GM03348 (cell line): ENCODE data around the gene PCSK6.

ENCODE experiments used
- DNase-seq: peaks from one replicate; pipeline ENCODE4 v3.0.0; 2012; ENCODE audit warnings: low spot score

PCSK6 gene

DNA sequence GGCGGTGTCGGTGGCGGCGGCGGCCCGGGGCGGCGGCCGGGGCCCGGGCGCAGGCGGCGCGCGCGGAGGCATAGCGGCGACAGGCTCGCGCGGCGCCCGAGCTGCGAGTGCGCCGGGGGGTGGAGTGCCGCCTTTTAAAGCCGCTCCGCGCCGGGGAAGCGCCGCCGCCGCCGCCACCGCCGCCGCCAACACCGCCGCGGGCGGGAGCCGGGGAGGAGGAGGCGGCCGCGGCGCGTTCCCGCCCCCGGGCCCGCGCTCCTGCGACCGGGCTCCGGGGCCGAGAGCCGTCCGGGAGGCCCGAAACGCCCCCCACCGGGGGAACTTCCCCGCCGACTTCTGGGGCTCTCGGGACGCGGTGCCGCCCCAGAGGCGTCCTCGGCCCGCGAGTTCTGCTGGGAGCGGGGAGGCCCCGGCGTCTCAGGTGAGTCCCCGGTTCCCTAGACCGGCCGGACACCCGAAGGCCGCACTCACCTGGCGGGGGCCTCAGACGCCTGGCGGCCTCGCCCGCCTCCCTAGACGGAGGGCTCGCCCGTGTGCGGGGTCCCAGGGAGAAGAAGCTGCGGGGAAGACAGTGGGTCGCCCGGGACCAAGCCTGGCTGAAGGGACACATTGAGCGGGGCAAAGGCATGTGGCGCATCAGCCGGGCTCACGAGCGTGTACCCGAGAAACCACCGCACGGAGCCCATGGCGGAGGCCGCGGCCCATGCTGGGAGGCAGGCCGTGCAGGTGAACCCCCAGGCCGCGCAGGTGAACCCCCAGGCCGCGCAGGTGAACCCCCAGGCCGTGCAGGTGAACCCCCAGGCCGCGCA is at the start of gene PCSK6:
TSS of gene PCSK6 (minus strand) at position 109 of the 809 bp plus-strand sequence. CDS start at position 72, 37 bp downstream.
- DNase-seq: peak; percentile 70

DNA sequence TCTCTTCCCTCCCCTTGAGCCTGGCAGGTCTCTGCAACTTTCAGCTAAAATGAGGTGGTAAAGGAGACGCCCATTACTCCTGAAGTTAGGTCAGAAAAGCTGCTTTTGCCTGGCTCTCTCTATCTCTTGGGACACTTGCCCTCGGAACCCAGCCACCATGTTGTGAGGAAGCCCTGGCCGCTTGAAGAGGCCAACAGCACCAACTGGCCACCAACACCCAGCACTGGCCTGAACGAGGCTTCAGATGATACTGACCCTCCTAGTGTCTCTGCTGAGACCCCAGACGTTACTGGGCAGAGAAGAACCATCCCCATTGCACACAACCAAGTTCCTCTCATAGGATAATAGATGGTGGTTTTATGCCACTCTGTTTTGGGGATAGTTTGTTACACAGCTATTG is 49.5 kb upstream of the PCSK6 start:
- DNase-seq: no peak

GRCh38 chr15:101538177-101538576 is 48.7 kb upstream of the PCSK6 start:
- DNase-seq: no peak

DNA sequence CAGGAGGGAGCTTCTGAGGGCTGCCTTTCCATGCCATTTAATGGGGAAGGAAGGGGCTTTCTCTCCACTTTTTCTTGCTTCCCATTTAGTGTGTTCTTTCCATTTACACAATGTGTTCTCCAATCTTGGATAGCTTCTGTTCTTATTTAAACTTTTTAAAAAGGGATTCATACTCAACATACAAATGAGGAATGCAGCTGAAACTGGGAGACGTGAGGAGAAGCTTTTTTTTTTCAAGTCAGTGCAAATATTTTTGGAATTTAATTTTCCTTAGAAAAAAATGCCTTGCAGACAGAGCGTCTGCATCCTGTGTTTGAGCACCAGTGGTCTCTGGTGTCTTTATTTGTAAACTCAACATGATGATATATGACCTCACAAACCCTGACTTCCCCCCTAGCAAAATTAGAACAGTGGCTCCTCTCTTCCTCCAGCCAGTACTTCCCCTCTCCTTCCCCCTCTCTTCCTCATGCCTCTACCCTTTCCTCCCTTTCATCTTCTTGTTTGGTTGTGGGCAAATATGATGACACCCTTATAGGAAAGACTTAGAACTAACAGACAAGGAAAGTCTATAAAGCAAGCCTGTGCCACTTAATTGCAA is 48.1 kb upstream of the PCSK6 start:
- no peak for DNase-seq

- no peak for DNase-seq
These were observed 47.4 kb upstream of the PCSK6 start for GRCh38 chr15:101536875-101537405.

GRCh38 chr15:101536166-101536874 is 46.8 kb upstream of the PCSK6 start:
- no peak for DNase-seq

DNA sequence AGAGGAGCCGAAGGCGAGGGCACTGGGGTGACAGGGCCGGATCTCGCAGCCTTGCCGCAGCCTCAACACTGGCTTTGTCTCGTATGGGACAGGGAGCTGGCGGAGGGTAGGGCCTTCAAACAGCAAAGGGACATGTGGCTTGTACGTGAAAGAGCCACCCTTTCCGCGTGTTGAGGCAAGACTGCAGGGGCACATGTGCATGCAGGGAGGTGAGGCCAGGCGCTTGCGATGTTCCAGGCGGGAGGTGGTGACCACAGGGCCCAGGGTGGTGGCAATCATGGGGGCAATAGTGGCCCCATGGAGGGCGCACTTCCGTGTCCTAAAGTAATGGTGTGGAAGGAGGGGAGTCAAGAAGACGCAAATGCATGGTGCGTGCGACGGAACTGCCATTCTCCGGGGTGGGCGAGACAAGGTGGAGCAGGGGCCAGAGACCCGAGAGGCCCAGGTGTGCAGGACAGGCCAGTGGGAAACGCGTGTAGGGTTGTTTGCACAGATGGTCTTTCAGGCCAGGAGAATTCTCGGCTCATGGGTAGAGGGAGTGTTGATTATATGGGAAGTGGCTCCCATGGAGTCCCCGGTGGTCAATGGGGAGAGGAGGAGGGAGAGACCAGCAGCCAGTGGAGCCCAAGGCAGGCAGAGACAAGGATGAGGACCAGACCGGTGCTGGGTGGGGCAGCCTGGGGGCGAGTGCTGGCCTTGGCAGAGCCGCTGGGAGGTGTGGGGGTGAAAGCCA is 45.8 kb upstream of the PCSK6 start:
- DNase-seq: no peak

DNA sequence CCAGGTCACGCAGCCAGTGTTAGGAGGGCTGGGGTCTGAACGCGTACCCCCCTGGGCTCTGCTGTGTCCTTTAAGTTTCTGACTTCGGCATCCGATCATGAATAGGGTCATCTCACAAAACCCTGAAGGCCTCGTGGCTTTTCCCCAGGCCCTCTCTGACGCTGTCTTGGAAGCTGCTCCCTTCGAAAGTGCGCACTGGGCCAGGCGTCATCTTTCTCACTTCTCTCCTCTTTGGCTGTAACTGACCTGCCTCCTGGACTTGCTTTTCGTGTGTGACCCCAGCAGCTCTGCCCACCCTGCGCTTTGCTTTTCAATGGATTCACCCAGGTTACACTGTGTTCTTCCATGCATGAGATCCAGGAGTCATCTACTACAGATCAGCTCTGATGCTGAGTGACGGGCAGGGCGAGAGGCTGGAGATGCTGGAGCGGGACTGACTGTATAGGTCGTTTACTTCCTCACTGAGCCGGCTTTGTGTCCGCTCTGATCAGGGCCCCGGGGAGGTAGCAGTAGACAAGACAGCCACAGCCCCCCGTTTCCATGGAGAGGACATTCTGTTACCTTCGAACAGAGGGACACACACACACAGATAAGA is 45.0 kb upstream of the PCSK6 start:
- no peak for DNase-seq

DNA sequence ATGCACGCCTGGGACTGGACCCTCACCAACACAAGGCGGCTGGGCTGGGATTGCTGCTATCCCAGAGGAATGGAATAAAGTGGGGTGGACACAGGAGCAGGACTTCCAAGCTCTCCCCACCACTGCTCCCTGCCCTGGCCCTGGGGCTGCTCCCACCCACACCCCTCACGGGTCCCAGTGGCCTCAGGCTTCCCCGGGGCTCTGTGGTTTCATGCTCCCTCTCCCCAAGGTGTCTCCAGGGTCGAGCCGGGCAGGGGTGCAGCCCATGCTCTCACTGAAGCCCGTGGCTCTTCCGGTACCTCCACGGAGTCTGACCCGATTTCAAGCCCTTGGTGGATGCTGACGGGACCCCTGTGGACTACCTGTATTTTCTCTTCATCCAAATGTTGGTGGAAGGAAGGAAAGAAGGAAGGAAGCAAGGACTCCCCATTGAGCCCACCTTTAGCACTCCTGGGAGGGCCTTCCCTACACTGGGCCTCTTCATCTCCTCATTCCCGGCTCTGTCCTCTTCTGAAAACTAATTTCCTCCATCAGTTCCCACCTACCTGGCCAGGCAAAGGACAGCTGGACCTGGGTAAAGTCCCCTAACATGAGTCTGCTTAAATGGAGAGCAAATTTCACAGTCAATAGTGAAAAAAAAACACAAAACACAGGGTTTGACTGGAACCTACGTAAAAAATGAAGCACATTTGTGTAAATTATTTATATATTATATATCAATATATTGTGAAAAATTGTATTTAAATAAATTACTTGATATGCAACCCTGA is 44.0 kb upstream of the PCSK6 start:
- DNase-seq: no peak

GRCh38 chr15:101532865-101533264 is 43.4 kb upstream of the PCSK6 start:
- no peak for DNase-seq

GRCh38 chr15:101531170-101531569 is 41.7 kb upstream of the PCSK6 start:
- DNase-seq: no peak

GRCh38 chr15:101530224-101530958 is 40.9 kb upstream of the PCSK6 start:
- no peak for DNase-seq

- no peak for DNase-seq
These were observed 39.4 kb upstream of the PCSK6 start for GRCh38 chr15:101528917-101529299.

GRCh38 chr15:101528108-101528916 is 38.8 kb upstream of the PCSK6 start:
- DNase-seq: no peak

GRCh38 chr15:101526890-101527289 is 37.4 kb upstream of the PCSK6 start:
- no peak for DNase-seq

DNA sequence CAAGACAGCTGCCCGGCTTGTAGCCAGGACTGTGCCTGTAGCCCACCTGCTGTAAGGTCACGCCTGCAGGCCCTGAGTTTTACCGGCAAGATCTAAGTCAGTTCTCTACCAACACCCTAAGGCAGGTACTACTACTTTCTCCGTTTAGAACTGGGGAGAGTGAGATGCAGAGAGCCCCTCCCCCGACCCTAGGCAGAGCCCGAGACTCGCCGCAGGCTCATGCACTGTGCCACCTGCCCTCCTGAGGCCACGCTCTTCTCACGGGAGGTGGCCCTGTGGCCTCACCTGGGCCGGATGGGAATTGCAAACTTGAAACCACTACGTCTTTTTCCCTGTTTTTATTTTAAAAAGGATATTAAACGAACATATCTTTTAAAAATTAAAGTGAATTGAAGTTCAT is 36.9 kb upstream of the PCSK6 start:
- DNase-seq: no peak

DNA sequence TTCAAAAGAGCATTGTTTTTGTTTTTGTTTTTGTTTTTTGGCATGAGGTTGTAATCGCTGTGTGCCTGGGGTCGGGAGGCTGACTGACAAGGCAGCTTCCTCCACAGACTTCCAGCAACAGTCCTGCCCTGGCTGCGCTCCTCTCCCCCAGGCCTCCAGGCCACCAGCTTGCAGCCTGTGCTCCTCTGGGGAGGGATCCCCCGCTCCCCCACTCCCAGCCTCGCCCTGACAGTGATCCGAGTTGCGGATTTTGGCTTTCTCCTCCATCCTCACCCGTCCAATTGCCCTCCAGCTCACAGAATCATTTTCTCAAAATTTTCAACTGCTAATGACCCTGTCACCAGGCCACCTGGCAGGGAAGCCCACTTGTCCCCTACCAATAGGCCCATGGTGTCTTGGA is 36.5 kb upstream of the PCSK6 start:
- no peak for DNase-seq

DNA sequence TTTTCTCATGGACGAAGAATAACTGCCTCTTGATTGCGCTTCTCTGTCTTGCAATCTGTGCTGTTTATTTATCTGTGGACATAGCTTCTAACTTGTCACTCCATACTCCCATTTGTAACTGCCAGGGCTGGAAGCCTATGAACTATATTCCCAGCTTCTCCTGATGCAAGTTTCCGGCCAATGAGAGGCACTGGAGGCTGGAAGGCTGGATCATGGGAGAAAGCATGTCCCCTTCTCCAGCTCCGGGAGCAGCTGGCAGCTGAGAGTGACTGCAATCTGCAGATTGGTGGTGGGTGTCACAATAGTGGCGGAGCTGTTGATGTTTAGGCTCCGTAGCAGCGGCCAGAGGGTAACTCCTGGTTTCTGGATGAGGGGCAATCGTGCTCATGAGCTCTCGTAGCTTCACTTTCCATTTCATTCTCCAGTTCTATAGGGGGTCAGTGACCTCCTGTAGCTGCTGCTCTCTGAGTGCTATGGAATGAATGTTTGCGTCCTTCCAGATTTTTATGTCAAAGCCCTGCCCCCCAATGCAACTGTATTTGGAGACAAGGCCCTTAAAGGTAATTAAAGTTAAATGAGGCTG is 35.7 kb upstream of the PCSK6 start:
- no peak for DNase-seq

- DNase-seq: no peak
These were observed 34.0 kb upstream of the PCSK6 start for GRCh38 chr15:101523560-101523940.
